Stimulated activated CD4-positive, alpha-beta T cell treated with anti-CD3 and anti-CD28 coated beads, Interleukin-1b, Interleukin-23, amount 100 ng/mL, for 48 hours (primary cell): Measurements from ENCODE around the gene RTP5.

Source experiments
- DNase-seq: peaks from one replicate; pipeline ENCODE4 v3.0.0-alpha.2; 2020

The RTP5 gene

GRCh38 chr2:241890524-241891235 lies 21.2 kb downstream of the RTP5 start:
- DNase-seq, result no peak

GRCh38 chr2:241891315-241891987 lies 21.9 kb downstream of the RTP5 start:
- no peak for DNase-seq

- DNase-seq, result no peak
Measured at GRCh38 chr2:241891988-241892298, 22.4 kb downstream of the RTP5 start.

- no peak for DNase-seq
Measured at GRCh38 chr2:241892299-241893137, 23.0 kb downstream of the RTP5 start.

GRCh38 chr2:241893265-241893664 lies 23.7 kb downstream of the RTP5 start:
- no peak for DNase-seq

- DNase-seq, result no peak
Measured at GRCh38 chr2:241894056-241894641, 24.6 kb downstream of the RTP5 start.

- no peak for DNase-seq
Measured at GRCh38 chr2:241894681-241895426, 25.3 kb downstream of the RTP5 start.

- no peak for DNase-seq
Measured at GRCh38 chr2:241895427-241895711, 25.8 kb downstream of the RTP5 start.

GRCh38 chr2:241895712-241896641 lies 26.4 kb downstream of the RTP5 start:
- DNase-seq, result no peak

- no peak for DNase-seq
Measured at GRCh38 chr2:241896746-241897201, 27.2 kb downstream of the RTP5 start.

GRCh38 chr2:241897231-241897916 lies 27.8 kb downstream of the RTP5 start:
- DNase-seq, result no peak

GRCh38 chr2:241898463-241899270 lies 29.1 kb downstream of the RTP5 start:
- no peak for DNase-seq

GRCh38 chr2:241900251-241901017 lies 30.9 kb downstream of the RTP5 start:
- no peak for DNase-seq

- DNase-seq, result no peak
Measured at GRCh38 chr2:241901018-241901380, 31.5 kb downstream of the RTP5 start.

- DNase-seq, result no peak
Measured at GRCh38 chr2:241901500-241902351, 32.2 kb downstream of the RTP5 start.

GRCh38 chr2:241902357-241902991 lies 32.9 kb downstream of the RTP5 start:
- no peak for DNase-seq

- no peak for DNase-seq
Measured at GRCh38 chr2:241903121-241904010, 33.8 kb downstream of the RTP5 start.
